MCF 10A (cell line): ENCODE data around the gene ZBTB46. TPM values are rescaled to one million over a fixed set of nuclear protein-coding genes. Genes with fewer than 3 reads are reported as not detected.

ENCODE experiments used
- BruUV-seq: library from RNA; stranded (reverse); fragments of 400-500 nt; replicated peaks from 2 replicates; lab custom pipeline; 2021; lab: Mats Ljungman, UMichigan
- CTCF ChIA-PET: fragments of 300-600 bp; sonication (Branson Sonifier 250); formaldehyde crosslinking; extraction: SDS; loops from one replicate; lab custom pipeline; 2021; ENCODE audit warnings: antibody characterized with exemption, inconsistent platforms; lab: Yijun Ruan, JAX
- POLR2A ChIA-PET: fragments of 300-600, 350-650 bp; sonication (Branson Sonifier 250); formaldehyde crosslinking; extraction: SDS; loops from one replicate; lab custom pipeline; 2020; ENCODE audit warnings: antibody characterized with exemption, inconsistent platforms; lab: Yijun Ruan, JAX
- DNase-seq: peaks from one replicate; pipeline ENCODE4 v3.0.0-alpha.2; 2018; ENCODE audit not compliant: unreplicated experiment
- H3K27ac Mint-ChIP-seq: one replicate; pipeline ENCODE4 v1.8.0; 2022; ENCODE audit warnings: mild to moderate bottlenecking, low read depth, mixed read lengths; ENCODE audit not compliant: unreplicated experiment
- H3K27me3 Mint-ChIP-seq: one replicate; pipeline ENCODE4 v1.8.0; 2022; ENCODE audit warnings: mixed read lengths; ENCODE audit not compliant: insufficient read depth, unreplicated experiment
- H3K36me3 Mint-ChIP-seq: one replicate; pipeline ENCODE4 v1.8.0; 2022; ENCODE audit warnings: mild to moderate bottlenecking, moderate library complexity, mixed read lengths; ENCODE audit not compliant: insufficient read depth, unreplicated experiment
- H3K4me1 Mint-ChIP-seq: one replicate; pipeline ENCODE4 v1.8.0; 2022; ENCODE audit warnings: mixed read lengths; ENCODE audit not compliant: insufficient read depth, unreplicated experiment
- H3K4me3 Mint-ChIP-seq: one replicate; pipeline ENCODE4 v1.8.0; 2022; ENCODE audit warnings: mild to moderate bottlenecking, moderate library complexity, mixed read lengths; ENCODE audit not compliant: unreplicated experiment
- H3K9me3 Mint-ChIP-seq: one replicate; pipeline ENCODE4 v1.8.0; 2022; ENCODE audit warnings: mixed read lengths; ENCODE audit not compliant: unreplicated experiment
- CTCF ChIP-seq: fragments of 200-600 bp; IDR thresholded peaks from one replicate; pipeline ENCODE4 v1.8.0; 2022; ENCODE audit warnings: antibody characterized with exemption, mild to moderate bottlenecking; ENCODE audit not compliant: unreplicated experiment
- intact Hi-C: fragments of 100-400 bp; cut with micrococcal nuclease; formaldehyde crosslinking; loops from 2 replicates; pipeline ENCODE4 v1.14.1; 2022
- total RNA-seq: library from RNA; stranded (reverse); gene quantifications from 2 replicates; pipeline ENCODE4 v1.2.3, GENCODE V29; 2022

The ZBTB46 gene
- total RNA-seq, 1 experiment from 2014 or later: 0.63 TPM

GRCh38 chr20:63703471-63703975 lies 127.5 kb downstream of the ZBTB46 start:
- ChIA-PET CTCF (interaction anchor here (0.6 to 1.1 kb wide), 2 partner anchors 19 to 251 kb away, joined by 3 read pairs; no protein-coding TSS in a partner anchor), POLR2A (interaction anchor here (0.6 to 1.0 kb wide), 3 partner anchors 24 to 162 kb away, joined by 3 to 5 read pairs (median 3); partner anchors contain the start of genes RTEL1 and TPD52L2)
- Mint-ChIP-seq H3K9me3 (no peaks in the 10 kb centered on the region), H3K36me3 (peaks cover 44% of the 10 kb centered on the region), H3K4me3 (no peak overlapping the region), H3K4me1 (peaks cover 13% of the 10 kb centered on the region), H3K27me3 (no peaks in the 10 kb centered on the region), H3K27ac (no peak overlapping the region)
- intact Hi-C loops: no loop called here
- TF ChIP-seq CTCF: no peak
- DNase-seq: no peak
- BruUV-seq: no TSS peak

- intact Hi-C loops: no loop called here
- peak overlapping the region; percentile 23 for H3K27ac Mint-ChIP-seq
- ChIA-PET CTCF (interaction anchor here (0.6 to 1.1 kb wide), 3 partner anchors 19 to 519 kb away, joined by 3 read pairs; no protein-coding TSS in a partner anchor), POLR2A (interaction anchor here (0.5 to 2.0 kb wide), 6 partner anchors 19 to 162 kb away, joined by 3 to 13 read pairs (median 4); partner anchors contain the start of genes RTEL1 and TPD52L2)
- peaks cover 12% of the 10 kb centered on the region for H3K4me1 Mint-ChIP-seq
- H3K9me3 Mint-ChIP-seq: no peaks in the 10 kb centered on the region
- no peaks in the 10 kb centered on the region for H3K27me3 Mint-ChIP-seq
- DNase-seq: no peak
- BruUV-seq: no TSS peak
- peaks cover 43% of the 10 kb centered on the region for H3K36me3 Mint-ChIP-seq
- no peak overlapping the region for H3K4me3 Mint-ChIP-seq
- no peak for TF ChIP-seq CTCF
Observed at GRCh38 chr20:63702751-63703470, 128.2 kb downstream of the ZBTB46 start.

GRCh38 chr20:63702036-63702665 lies 128.9 kb downstream of the ZBTB46 start:
- CTCF ChIA-PET: interaction anchor here (1.1 kb wide), 1 partner anchor 252 kb away, joined by 3 read pairs; no protein-coding TSS in a partner anchor
- H3K27me3 Mint-ChIP-seq: no peaks in the 10 kb centered on the region
- H3K9me3 Mint-ChIP-seq: no peaks in the 10 kb centered on the region
- POLR2A ChIA-PET: interaction anchor here (0.5 to 2.0 kb wide), 4 partner anchors 17 to 44 kb away, joined by 3 to 13 read pairs (median 4); partner anchors contain the start of gene RTEL1
- no TSS peak for BruUV-seq
- no peak overlapping the region for H3K4me3 Mint-ChIP-seq
- no peak for TF ChIP-seq CTCF
- no peak overlapping the region for H3K27ac Mint-ChIP-seq
- H3K4me1 Mint-ChIP-seq: peaks cover 12% of the 10 kb centered on the region
- intact Hi-C loops: no loop called here
- no peak for DNase-seq
- H3K36me3 Mint-ChIP-seq: peaks cover 49% of the 10 kb centered on the region
